Measurements from ENCODE around the gene KLHL40. TPM values are rescaled to one million over a fixed set of nuclear protein-coding genes. Genes with fewer than 3 reads are reported as not detected.

Gene KLHL40
- total and polyA plus RNA-seq, 2 donors (not counting 1 experiment from before 2014, with no cell fraction given), result not detected

GRCh38 chr3:42730706-42731420 is 45.5 kb downstream of the KLHL40 start:
- no peak overlapping the region for H3K4me3 Mint-ChIP-seq
- H3K9me3 ChIP-seq (ENCODE audit: control extremely low read depth in 1 of 3, control insufficient read depth in 2 of 3, insufficient read depth in 1 of 3, low read length in 2 of 3), result no peaks in the 10 kb centered on the region
- H3K4me1 Mint-ChIP-seq, result no peaks in the 10 kb centered on the region
- H3K9me3 Mint-ChIP-seq (ENCODE audit: insufficient read depth), result no peaks in the 10 kb centered on the region
- 100% methylated on average over 1 of the region's 3 CpGs for WGBS (ENCODE audit: insufficient coverage)
- H2AFZ ChIP-seq (ENCODE audit: insufficient read depth, low read depth, low read length, poor library complexity, severe bottlenecking), result no peak overlapping the region
- ChIA-PET POLR2A (no interaction called here), CTCF (no interaction called here)
- H3K4me1 ChIP-seq (ENCODE audit: control insufficient read depth in 2 of 2, insufficient read depth in 2 of 2, low read length in 2 of 2), result no peaks in the 10 kb centered on the region
- ATAC-seq (ENCODE audit: low read depth) (no peak), DNase-seq (no peak)
- no peaks in the 10 kb centered on the region for H3K27me3 Mint-ChIP-seq
- no peaks in the 10 kb centered on the region for H3K36me3 ChIP-seq (replicated peaks in 1 of 2; ENCODE audit: control extremely low read depth in 1 of 2, control insufficient read depth in 1 of 2, extremely low read depth in 1 of 2, insufficient read depth in 2 of 2, low read length in 1 of 2)
- intact Hi-C loops (cut with micrococcal nuclease), result no loop called here
- no peaks in the 10 kb centered on the region for H3K27me3 ChIP-seq (replicated peaks in 1 of 4; ENCODE audit: control extremely low read depth in 1 of 4, control insufficient read depth in 3 of 4, insufficient read depth in 4 of 4, low read length in 3 of 4)
- no peak overlapping the region for H3K9ac ChIP-seq (ENCODE audit: low read length)
- no peaks in the 10 kb centered on the region for H4K20me1 ChIP-seq (ENCODE audit: control insufficient read depth, insufficient read depth, low read length, poor library complexity, severe bottlenecking)
- H3K27ac Mint-ChIP-seq, result no peak overlapping the region
- TF ChIP-seq EZH2 (IDR thresholded peaks at IDR 0.05; ENCODE audit: borderline replicate concordance, insufficient read depth, low read depth, low read length, poor library complexity, severe bottlenecking), result no peak
- TF ChIP-seq, protein P1, sequence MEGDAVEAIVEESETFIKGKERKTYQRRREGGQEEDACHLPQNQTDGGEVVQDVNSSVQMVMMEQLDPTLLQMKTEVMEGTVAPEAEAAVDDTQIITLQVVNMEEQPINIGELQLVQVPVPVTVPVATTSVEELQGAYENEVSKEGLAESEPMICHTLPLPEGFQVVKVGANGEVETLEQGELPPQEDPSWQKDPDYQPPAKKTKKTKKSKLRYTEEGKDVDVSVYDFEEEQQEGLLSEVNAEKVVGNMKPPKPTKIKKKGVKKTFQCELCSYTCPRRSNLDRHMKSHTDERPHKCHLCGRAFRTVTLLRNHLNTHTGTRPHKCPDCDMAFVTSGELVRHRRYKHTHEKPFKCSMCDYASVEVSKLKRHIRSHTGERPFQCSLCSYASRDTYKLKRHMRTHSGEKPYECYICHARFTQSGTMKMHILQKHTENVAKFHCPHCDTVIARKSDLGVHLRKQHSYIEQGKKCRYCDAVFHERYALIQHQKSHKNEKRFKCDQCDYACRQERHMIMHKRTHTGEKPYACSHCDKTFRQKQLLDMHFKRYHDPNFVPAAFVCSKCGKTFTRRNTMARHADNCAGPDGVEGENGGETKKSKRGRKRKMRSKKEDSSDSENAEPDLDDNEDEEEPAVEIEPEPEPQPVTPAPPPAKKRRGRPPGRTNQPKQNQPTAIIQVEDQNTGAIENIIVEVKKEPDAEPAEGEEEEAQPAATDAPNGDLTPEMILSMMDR (IDR thresholded peaks at IDR 0.05), result no peak
- no peak overlapping the region for H3K27ac ChIP-seq (ENCODE audit: low read length in 2 of 2)
- no peaks in the 10 kb centered on the region for H3K79me2 ChIP-seq (ENCODE audit: control insufficient read depth, insufficient read depth, low read length)
- H3K4me3 ChIP-seq (ENCODE audit: control extremely low read depth in 1 of 5, extremely low read depth in 1 of 5, insufficient read depth in 1 of 5, low read depth in 2 of 5, low read length in 4 of 5), result no peak overlapping the region
- no peak overlapping the region for H3K4me2 ChIP-seq (replicated peaks; ENCODE audit: low read depth, low read length, poor library complexity, severe bottlenecking)

GRCh38 chr3:42731476-42732195 is 46.3 kb downstream of the KLHL40 start:
- intact Hi-C loops (cut with micrococcal nuclease), result no loop called here
- H3K4me2 ChIP-seq (replicated peaks; ENCODE audit: low read depth, low read length, poor library complexity, severe bottlenecking), result no peak overlapping the region
- H3K27ac ChIP-seq (ENCODE audit: low read length in 2 of 2), result no peak overlapping the region
- H3K27me3 ChIP-seq (replicated peaks in 1 of 4; ENCODE audit: control extremely low read depth in 1 of 4, control insufficient read depth in 3 of 4, insufficient read depth in 4 of 4, low read length in 3 of 4), result no peaks in the 10 kb centered on the region
- no peak for DNase-seq
- no peaks in the 10 kb centered on the region for H3K36me3 ChIP-seq (replicated peaks in 1 of 2; ENCODE audit: control extremely low read depth in 1 of 2, control insufficient read depth in 1 of 2, extremely low read depth in 1 of 2, insufficient read depth in 2 of 2, low read length in 1 of 2)
- ATAC-seq (ENCODE audit: low read depth), result no peak
- H3K4me3 ChIP-seq (ENCODE audit: control extremely low read depth in 1 of 5, extremely low read depth in 1 of 5, insufficient read depth in 1 of 5, low read depth in 2 of 5, low read length in 4 of 5), result no peak overlapping the region
- no peak overlapping the region for H2AFZ ChIP-seq (ENCODE audit: insufficient read depth, low read depth, low read length, poor library complexity, severe bottlenecking)
- H3K79me2 ChIP-seq (ENCODE audit: control insufficient read depth, insufficient read depth, low read length), result no peaks in the 10 kb centered on the region
- WGBS (ENCODE audit: insufficient coverage), result 82% methylated on average over 5 of the region's 6 CpGs
- ChIA-PET POLR2A (no interaction called here), CTCF (no interaction called here)
- no peaks in the 10 kb centered on the region for H4K20me1 ChIP-seq (ENCODE audit: control insufficient read depth, insufficient read depth, low read length, poor library complexity, severe bottlenecking)
- Mint-ChIP-seq H3K4me1 (no peaks in the 10 kb centered on the region), H3K9me3 (ENCODE audit: insufficient read depth) (no peaks in the 10 kb centered on the region), H3K4me3 (no peak overlapping the region), H3K27me3 (no peaks in the 10 kb centered on the region), H3K27ac (no peak overlapping the region)
- H3K9ac ChIP-seq (ENCODE audit: low read length), result no peak overlapping the region
- TF ChIP-seq, protein P1 (IDR thresholded peaks at IDR 0.05), result no peak
- no peaks in the 10 kb centered on the region for H3K9me3 ChIP-seq (ENCODE audit: control extremely low read depth in 1 of 3, control insufficient read depth in 2 of 3, insufficient read depth in 1 of 3, low read length in 2 of 3)
- no peaks in the 10 kb centered on the region for H3K4me1 ChIP-seq (ENCODE audit: control insufficient read depth in 2 of 2, insufficient read depth in 2 of 2, low read length in 2 of 2)

Data from B cell (primary cell).